MM.1S (cell line): ENCODE measurements around the gene AMOTL1.

Source experiments
- DNase-seq: peaks from one replicate; pipeline ENCODE4 v3.0.0-alpha.2; 2015
- H2AFZ ChIP-seq: fragments of 300-600 bp; sonication (generic); 2 replicates; pipeline ENCODE4 v1.6.0; 2016; ENCODE audit warnings: antibody characterized with exemption, low read length
- H3F3A ChIP-seq: fragments of 300-600 bp; sonication (generic); 2 replicates; pipeline ENCODE4 v1.6.1; 2016; ENCODE audit warnings: mild to moderate bottlenecking, antibody characterized with exemption, low read length, moderate library complexity, mixed read lengths; ENCODE audit not compliant: insufficient read depth
- H3K27ac ChIP-seq: fragments of 300-600 bp; sonication (generic); 2 replicates; pipeline ENCODE4 v1.5.1; 2016; ENCODE audit warnings: mild to moderate bottlenecking, low read length
- H3K27me3 ChIP-seq: fragments of 300-600 bp; sonication (generic); replicated peaks from 2 replicates; pipeline ENCODE4 v1.6.0; 2016; ENCODE audit warnings: low read length; ENCODE audit not compliant: insufficient read depth
- H3K36me3 ChIP-seq: fragments of 300-600 bp; sonication (generic); replicated peaks from 2 replicates; pipeline ENCODE4 v1.6.1; 2016; ENCODE audit warnings: mild to moderate bottlenecking, low read length, mixed read lengths; ENCODE audit not compliant: insufficient read depth
- H3K4me1 ChIP-seq: fragments of 300-600 bp; sonication (generic); 2 replicates; pipeline ENCODE4 v1.6.1; 2016; ENCODE audit warnings: low read length, mixed read lengths
- H3K4me2 ChIP-seq: fragments of 300-600 bp; sonication (generic); 2 replicates; pipeline ENCODE4 v1.6.0; 2016; ENCODE audit warnings: low read depth, low read length
- H3K4me3 ChIP-seq: fragments of 300-600 bp; sonication (generic); 2 replicates; pipeline ENCODE4 v1.5.1; 2016; ENCODE audit warnings: low read length, mixed read lengths
- H3K79me2 ChIP-seq: fragments of 300-600 bp; sonication (generic); 2 replicates; pipeline ENCODE4 v1.6.1; 2016; ENCODE audit warnings: mixed run types, low read length, mixed read lengths
- H3K9ac ChIP-seq: fragments of 300-600 bp; sonication (generic); 2 replicates; pipeline ENCODE4 v1.6.1; 2016; ENCODE audit warnings: low read length, mixed read lengths
- H3K9me2 ChIP-seq: fragments of 300-600 bp; sonication (generic); replicated peaks from 2 replicates; pipeline ENCODE4 v1.6.1; 2016; ENCODE audit warnings: mild to moderate bottlenecking, low read length, mixed read lengths; ENCODE audit not compliant: insufficient read depth
- H3K9me3 ChIP-seq: fragments of 300-600 bp; sonication (generic); replicated peaks from 2 replicates; pipeline ENCODE4 v1.6.1; 2016; ENCODE audit warnings: mild to moderate bottlenecking, low read length, mixed read lengths; ENCODE audit not compliant: insufficient read depth
- H4K20me1 ChIP-seq: fragments of 300-600 bp; sonication (generic); 2 replicates; pipeline ENCODE4 v1.6.1; 2016; ENCODE audit warnings: mild to moderate bottlenecking, low read length, moderate library complexity, mixed read lengths; ENCODE audit not compliant: insufficient read depth
- CTCF ChIP-seq: fragments of 300-600 bp; sonication (generic); IDR thresholded peaks from 2 replicates; pipeline ENCODE4 v1.5.1; 2016; ENCODE audit warnings: antibody characterized with exemption, low read length, mixed read lengths
- EZH2 ChIP-seq: fragments of 300-600 bp; sonication (generic); optimal IDR thresholded peaks from 2 replicates; pipeline ENCODE3; 2017; ENCODE audit warnings: low read depth, mild to moderate bottlenecking, antibody characterized with exemption, low read length, mixed read lengths
- EZH2phosphoT487 ChIP-seq: fragments of 300-600 bp; sonication (generic); IDR thresholded peaks from 2 replicates; pipeline ENCODE4 v1.6.1; 2018; ENCODE audit warnings: antibody characterized with exemption, low read length

AMOTL1 gene

GRCh38 chr11:94746721-94747120 lies 21.4 kb upstream of the AMOTL1 start:
- no peak for DNase-seq
- Histone ChIP-seq H3K27me3 (no peaks in the 10 kb centered on the region), H3K36me3 (no peaks in the 10 kb centered on the region), H4K20me1 (no peaks in the 10 kb centered on the region), H3K4me3 (no peak overlapping the region), H3K9me3 (no peaks in the 10 kb centered on the region), H3F3A (no peaks in the 10 kb centered on the region), H2AFZ (no peak overlapping the region), H3K9me2 (no peaks in the 10 kb centered on the region), H3K4me1 (no peaks in the 10 kb centered on the region), H3K9ac (no peak overlapping the region), H3K79me2 (no peaks in the 10 kb centered on the region), H3K4me2 (no peak overlapping the region), H3K27ac (no peak overlapping the region)
- no peak for TF ChIP-seq CTCF
- TF ChIP-seq EZH2, result no peak
- no peak for TF ChIP-seq EZH2phosphoT487

DNA sequence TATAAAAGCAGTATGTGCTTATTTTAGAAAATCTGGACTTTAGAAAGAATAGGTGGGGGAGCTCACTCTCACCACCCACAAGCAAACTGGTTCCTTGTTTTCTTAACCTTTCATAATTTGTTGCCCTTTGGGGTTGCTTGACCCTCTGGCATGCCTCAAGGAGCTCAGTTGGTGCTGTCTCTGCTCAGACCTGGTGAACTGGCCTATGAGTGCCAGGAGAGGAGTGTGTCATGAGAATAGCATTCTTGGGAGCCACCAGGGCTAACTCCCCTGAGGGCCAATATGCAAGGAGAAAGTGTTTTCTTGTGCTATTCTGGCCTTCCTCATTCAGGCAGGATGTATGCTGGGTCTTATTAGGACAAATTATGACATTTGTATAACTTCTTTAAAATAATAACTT lies 21.0 kb upstream of the AMOTL1 start:
- no peak overlapping the region for H3K27ac ChIP-seq
- TF ChIP-seq CTCF, result no peak
- no peak for TF ChIP-seq EZH2
- no peak for TF ChIP-seq EZH2phosphoT487
- no peaks in the 10 kb centered on the region for H3K79me2 ChIP-seq
- H3F3A ChIP-seq, result no peaks in the 10 kb centered on the region
- no peak overlapping the region for H3K9ac ChIP-seq
- no peaks in the 10 kb centered on the region for H3K27me3 ChIP-seq
- H3K4me2 ChIP-seq, result no peak overlapping the region
- no peaks in the 10 kb centered on the region for H3K9me2 ChIP-seq
- H3K9me3 ChIP-seq, result no peaks in the 10 kb centered on the region
- no peaks in the 10 kb centered on the region for H3K36me3 ChIP-seq
- H2AFZ ChIP-seq, result no peak overlapping the region
- DNase-seq, result no peak
- H3K4me1 ChIP-seq, result no peaks in the 10 kb centered on the region
- no peak overlapping the region for H3K4me3 ChIP-seq
- H4K20me1 ChIP-seq, result no peaks in the 10 kb centered on the region

DNA sequence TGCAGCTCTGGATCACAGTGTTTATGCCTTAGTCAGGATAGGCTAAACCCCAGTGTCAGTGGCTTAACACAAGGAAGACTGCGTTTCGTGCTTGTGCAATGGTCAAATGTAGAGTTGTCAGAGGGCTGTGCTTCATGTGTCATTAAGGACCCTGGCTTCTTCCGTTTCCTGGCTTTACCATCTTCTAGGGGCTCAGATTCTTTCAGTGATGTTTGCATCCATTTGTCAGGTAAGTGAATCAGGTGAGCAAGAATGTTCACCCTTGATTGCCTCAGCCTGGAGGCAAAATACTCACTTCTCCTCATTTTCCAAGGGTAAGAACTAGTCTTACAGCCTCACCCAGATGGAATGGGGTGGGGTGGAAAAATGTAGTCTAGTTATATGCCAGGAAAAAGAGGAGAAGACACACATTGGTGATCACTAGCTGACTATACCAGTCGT lies 20.5 kb upstream of the AMOTL1 start:
- Histone ChIP-seq H3K9ac (no peak overlapping the region), H2AFZ (no peak overlapping the region), H3K4me2 (no peak overlapping the region), H3K9me2 (no peaks in the 10 kb centered on the region), H3K4me1 (no peaks in the 10 kb centered on the region), H3K27ac (no peak overlapping the region), H3K4me3 (no peak overlapping the region), H3K27me3 (no peaks in the 10 kb centered on the region), H3K9me3 (no peaks in the 10 kb centered on the region), H3K79me2 (no peaks in the 10 kb centered on the region), H4K20me1 (no peaks in the 10 kb centered on the region), H3F3A (no peaks in the 10 kb centered on the region), H3K36me3 (no peaks in the 10 kb centered on the region)
- DNase-seq, result no peak
- TF ChIP-seq CTCF, result no peak
- TF ChIP-seq EZH2, result no peak
- no peak for TF ChIP-seq EZH2phosphoT487

DNA sequence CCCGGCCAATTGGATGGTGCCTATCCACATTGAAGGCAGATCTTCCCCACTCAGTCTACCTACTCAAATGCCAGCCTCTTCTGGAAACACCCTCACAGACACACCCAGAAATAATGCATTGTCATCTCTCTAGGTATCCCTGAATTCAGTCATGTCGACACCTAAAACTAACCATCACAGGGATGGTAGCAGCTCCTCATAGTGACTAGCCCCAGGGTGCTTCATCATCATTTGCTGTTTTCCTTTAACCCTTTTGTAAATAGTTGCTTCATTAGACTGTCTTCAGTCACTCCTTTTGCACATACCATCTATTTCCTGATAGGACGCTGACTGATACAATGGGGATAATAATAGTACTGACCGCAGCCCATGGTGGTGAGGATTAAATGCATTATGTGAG lies 18.8 kb upstream of the AMOTL1 start:
- Histone ChIP-seq H3K79me2 (no peaks in the 10 kb centered on the region), H3K36me3 (no peaks in the 10 kb centered on the region), H3K9me3 (no peaks in the 10 kb centered on the region), H3K4me3 (no peak overlapping the region), H3K27ac (no peak overlapping the region), H3F3A (no peaks in the 10 kb centered on the region), H3K4me2 (no peak overlapping the region), H2AFZ (no peak overlapping the region), H3K4me1 (no peaks in the 10 kb centered on the region), H3K27me3 (no peaks in the 10 kb centered on the region), H3K9me2 (no peaks in the 10 kb centered on the region), H3K9ac (no peak overlapping the region), H4K20me1 (no peaks in the 10 kb centered on the region)
- no peak for DNase-seq
- TF ChIP-seq EZH2, result no peak
- TF ChIP-seq EZH2phosphoT487, result no peak
- TF ChIP-seq CTCF, result no peak
